Measurements from ENCODE around the gene SLC35D3.

GRCh38 chr6:136893187-136893586 lies 28.9 kb upstream of the SLC35D3 start:
- no peak for TF ChIP-seq EP300 (IDR thresholded peaks at IDR 0.05)
- no peak for TF ChIP-seq POLR2A (IDR thresholded peaks at IDR 0.05)
- no peak for TF ChIP-seq CTCF (IDR thresholded peaks at IDR 0.05)
